IMR-90 (cell line): Measurements from ENCODE around the gene CGGBP1. TPM values are rescaled to one million over a fixed set of nuclear protein-coding genes. Genes with fewer than 3 reads are reported as not detected.

ENCODE experiments used
- ATAC-seq: fragments of 200-7000 bp; cut with Tn5 transposase; 2 replicates; pipeline ENCODE4 v1.9.1; 2020; ENCODE audit warnings: low read depth, mild to moderate bottlenecking, moderate library complexity
- BruUV-seq: library from RNA; stranded (reverse); fragments of 400-500 nt; replicated peaks from 2 replicates; lab custom pipeline; 2021; lab: Mats Ljungman, UMichigan
- CTCF ChIA-PET: fragments of 300-600 bp; formaldehyde crosslinking; extraction: SDS; loops from one replicate; lab custom pipeline; 2021; ENCODE audit warnings: antibody characterized with exemption; lab: Yijun Ruan, JAX
- POLR2A ChIA-PET: fragments of 300-600 bp; sonication (Branson Sonifier 250); formaldehyde crosslinking; loops from one replicate; lab custom pipeline; 2022; ENCODE audit warnings: antibody characterized with exemption; ENCODE audit not compliant: unreplicated experiment; lab: Charles Lee
- DNase-seq: peaks from one replicate; pipeline ENCODE4 v3.0.0; 2013
- H2AFZ ChIP-seq: replicated peaks from 2 replicates; pipeline ENCODE3; 2013; ENCODE audit warnings: low read length, mild to moderate bottlenecking; ENCODE audit not compliant: poor library complexity
- H2AK5ac ChIP-seq: 2 replicates; pipeline ENCODE4 v1.6.1; 2013; ENCODE audit warnings: low read depth, low read length, inconsistent platforms
- H2AK9ac ChIP-seq: replicated peaks from 2 replicates; pipeline ENCODE3; 2013; ENCODE audit warnings: mild to moderate bottlenecking, low read depth, low read length, moderate library complexity; ENCODE audit not compliant: poor library complexity
- H2BK120ac ChIP-seq: 2 replicates; pipeline ENCODE4 v1.6.1; 2013; ENCODE audit warnings: low read depth, low read length, inconsistent platforms
- H2BK15ac ChIP-seq: 3 replicates; pipeline ENCODE4 v1.6.1; 2013; ENCODE audit warnings: low read depth, low read length, inconsistent platforms
- H2BK20ac ChIP-seq: 2 replicates; pipeline ENCODE4 v1.6.1; 2013; ENCODE audit warnings: low read depth, mild to moderate bottlenecking, inconsistent platforms, low read length, moderate library complexity
- H2BK5ac ChIP-seq: 2 replicates; pipeline ENCODE4 v1.6.1; 2013; ENCODE audit warnings: mild to moderate bottlenecking, low read depth, low read length, inconsistent platforms; ENCODE audit not compliant: poor library complexity, severe bottlenecking
- H3K14ac ChIP-seq: replicated peaks from 2 replicates; pipeline ENCODE4 v1.6.1; 2013; ENCODE audit warnings: low read depth, low read length, inconsistent platforms
- H3K18ac ChIP-seq: 2 replicates; pipeline ENCODE4 v1.6.1; 2013; ENCODE audit warnings: low read depth, low read length, control low read depth
- H3K23ac ChIP-seq: 2 replicates; pipeline ENCODE4 v1.6.1; 2013; ENCODE audit warnings: low read depth, low read length, inconsistent platforms
- H3K27ac ChIP-seq: 2 replicates; pipeline ENCODE4 v1.5.1; 2013; ENCODE audit warnings: mild to moderate bottlenecking, control low read depth, low read length; ENCODE audit not compliant: insufficient read depth
- H3K27me3 ChIP-seq: 2 replicates; pipeline ENCODE4 v1.6.1; 2013; ENCODE audit warnings: low read length; ENCODE audit not compliant: control insufficient read depth, insufficient read depth
- H3K36me3 ChIP-seq: 2 replicates; pipeline ENCODE4 v1.6.1; 2013; ENCODE audit warnings: low read length, mixed read lengths; ENCODE audit not compliant: control insufficient read depth, insufficient read depth
- H3K4ac ChIP-seq: 2 replicates; pipeline ENCODE4 v1.6.1; 2013; ENCODE audit warnings: low read depth, low read length, inconsistent platforms
- H3K4me1 ChIP-seq: 2 replicates; pipeline ENCODE4 v1.6.1; 2013; ENCODE audit warnings: low read length, mixed read lengths; ENCODE audit not compliant: control insufficient read depth, insufficient read depth
- H3K4me2 ChIP-seq: 2 replicates; pipeline ENCODE4 v1.6.1; 2013; ENCODE audit warnings: low read depth, mild to moderate bottlenecking, control low read depth, low read length, moderate library complexity
- H3K4me3 ChIP-seq: 2 replicates; pipeline ENCODE4 v1.5.1; 2013; ENCODE audit warnings: low read depth, mild to moderate bottlenecking, control low read depth, low read length, moderate library complexity; ENCODE audit not compliant: insufficient read depth
- H3K56ac ChIP-seq: 2 replicates; pipeline ENCODE4 v1.6.1; 2013; ENCODE audit warnings: low read length, inconsistent platforms; ENCODE audit not compliant: insufficient read depth; ENCODE audit errors: extremely low read depth
- H3K79me1 ChIP-seq, 2 experiments: 2 replicates each; pipeline ENCODE4 v1.6.1; 2013; ENCODE audit warnings: low read length in 2 of 2, inconsistent platforms in 1 of 2, low read depth in 1 of 2
- H3K9ac ChIP-seq: 2 replicates; pipeline ENCODE4 v1.6.1; 2013; ENCODE audit warnings: low read depth, low read length, control low read depth
- H3K9me1 ChIP-seq: 2 replicates; pipeline ENCODE4 v1.6.1; 2013; ENCODE audit warnings: low read length, inconsistent platforms; ENCODE audit not compliant: insufficient read depth
- H3K9me3 ChIP-seq: 2 replicates; pipeline ENCODE4 v1.6.1; 2013; ENCODE audit warnings: low read length; ENCODE audit not compliant: control insufficient read depth, insufficient read depth
- H4K20me1 ChIP-seq: 2 replicates; pipeline ENCODE4 v1.6.1; 2013; ENCODE audit warnings: low read length, inconsistent platforms; ENCODE audit not compliant: insufficient read depth
- H4K5ac ChIP-seq: 2 replicates; pipeline ENCODE4 v1.6.1; 2013; ENCODE audit warnings: mild to moderate bottlenecking, low read depth, low read length, control low read depth
- H4K8ac ChIP-seq, 2 experiments: 2 replicates each; pipeline ENCODE4 v1.6.1; 2013; ENCODE audit warnings: low read depth in 2 of 2, low read length in 2 of 2, control low read depth in 1 of 2, inconsistent platforms in 1 of 2
- H4K91ac ChIP-seq: 2 replicates; pipeline ENCODE4 v1.6.1; 2013; ENCODE audit warnings: low read depth, low read length, inconsistent platforms; ENCODE audit not compliant: insufficient read depth
- NFE2L2 ChIP-seq: fragments of 150-350 bp; IDR thresholded peaks from 2 replicates; pipeline ENCODE4 v1.6.1; 2016; ENCODE audit warnings: low read depth, mild to moderate bottlenecking, low read length
- RCOR1 ChIP-seq: IDR thresholded peaks from 2 replicates; pipeline ENCODE4 v1.6.1; 2012; ENCODE audit warnings: mild to moderate bottlenecking, low read length, improper control_type of control experiment; ENCODE audit not compliant: insufficient replicate concordance
- SMC3 ChIP-seq: fragments of 150-350 bp; IDR thresholded peaks from 2 replicates; pipeline ENCODE4 v1.6.1; 2016; ENCODE audit warnings: low read depth, mild to moderate bottlenecking, antibody characterized with exemption, low read length, moderate library complexity
- WGBS, 2 experiments: methylation state at CpG; one replicate each; pipeline versions ENCODE4 v1.1.5 to v1.1.7; 2013; ENCODE audit warnings: missing lambda C conversion rate in 2 of 2; ENCODE audit not compliant: insufficient read length in 1 of 2; ENCODE audit errors: extremely low coverage in 2 of 2; 5-methylcytosine and 5-hydroxymethylcytosine counted together
- dilution Hi-C: fragments of 300-500 bp; cut with HindIII; formaldehyde crosslinking; loops from one replicate; pipeline ENCODE4 v1.14.3; 2018; ENCODE audit warnings: low sequenced_read_pairs; ENCODE audit not compliant: unreplicated experiment
- in situ Hi-C: fragments of 300-500 bp; cut with MboI; formaldehyde crosslinking; loops from 3 replicates; pipeline ENCODE4 v1.14.3; 2019; ENCODE audit warnings: low sequenced_read_pairs, inconsistent platforms, mixed read lengths
- intact Hi-C: fragments of 100-400 bp; cut with micrococcal nuclease; formaldehyde crosslinking; loops from 2 replicates; pipeline ENCODE4 v1.10.0; 2022
- polyA plus RNA-seq, 3 experiments: library from polyadenylated mRNA; depleted of rRNA; stranded (reverse); fragments of >200 nt; gene quantifications; 2 replicates each; pipeline ENCODE4 v1.2.3, GENCODE V29; 2012; ENCODE audit warnings: low replicate concordance in 1 of 3
- total RNA-seq: library from RNA; depleted of rRNA; stranded (reverse); fragments of >200 nt; gene quantifications from 2 replicates; pipeline ENCODE4 v1.2.3, GENCODE V29; 2012
- TF ChIP-seq, protein P1 (sequence below): fragments of 150-350 bp; IDR thresholded peaks from 2 replicates; pipeline ENCODE4 v1.6.1; 2016; ENCODE audit warnings: low read depth, mild to moderate bottlenecking, low read length, moderate library complexity, borderline replicate concordance
- TF ChIP-seq, protein P2 (sequence below): conservative IDR thresholded peaks from 2 replicates; pipeline ENCODE4 v1.5.1; 2012; ENCODE audit warnings: mild to moderate bottlenecking, low read depth, low read length, improper control_type of control experiment

The CGGBP1 gene
- total and polyA plus RNA-seq, 2 of the 4 experiments (the other 2 are of a cell fraction) = 42.1 to 47.7 TPM

DNA sequence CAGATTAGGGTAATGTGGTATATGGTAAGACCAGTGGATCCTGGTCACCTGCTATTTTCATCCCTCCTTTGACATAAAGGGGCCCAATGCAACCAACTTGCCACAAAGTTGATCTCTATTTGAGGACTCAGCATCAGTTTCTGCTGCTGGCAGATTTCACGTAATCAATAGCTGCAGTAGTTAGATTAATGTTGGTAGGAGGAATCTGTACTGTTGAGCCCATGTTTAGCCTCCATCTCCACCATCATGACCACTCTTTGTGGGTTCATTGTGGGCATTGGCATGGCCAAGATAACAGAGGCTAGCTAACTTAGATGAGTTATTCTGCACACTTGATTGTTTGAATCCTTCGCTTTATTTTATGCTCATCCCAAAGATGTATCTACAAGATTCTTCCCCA lies 29.9 kb downstream of the CGGBP1 start:
- BruUV-seq = no TSS peak
- no peak overlapping the region for H4K91ac ChIP-seq
- H3K27me3 ChIP-seq = peaks cover 5% of the 10 kb centered on the region; the same call in 1 of the 2 replicates
- H2AFZ ChIP-seq = no peak overlapping the region
- no peak overlapping the region for H2BK15ac ChIP-seq
- H3K79me1 ChIP-seq = no peaks in the 10 kb centered on the region
- H3K9ac ChIP-seq = no peak overlapping the region
- no peak overlapping the region for H2AK5ac ChIP-seq
- intact Hi-C loops = no loop called here
- H4K5ac ChIP-seq = no peak overlapping the region
- ChIA-PET CTCF (interaction anchor here (0.9 to 1.6 kb wide), 3 partner anchors 26 to 84 kb away, joined by 3 to 4 read pairs (median 3); no protein-coding TSS in a partner anchor), POLR2A (no interaction called here)
- H3K27ac ChIP-seq = no peak overlapping the region
- H3K4me2 ChIP-seq = no peak overlapping the region
- no peak overlapping the region for H3K23ac ChIP-seq
- DNase-seq (no peak), ATAC-seq (no peak)
- H2AK9ac ChIP-seq = no peak overlapping the region
- H2BK5ac ChIP-seq = no peak overlapping the region
- no peaks in the 10 kb centered on the region for H4K20me1 ChIP-seq
- H2BK20ac ChIP-seq = no peak overlapping the region
- H4K8ac ChIP-seq = no peak overlapping the region
- in situ Hi-C loops = no loop called here
- dilution Hi-C loops = no loop called here
- H3K4ac ChIP-seq = no peak overlapping the region
- no peak overlapping the region for H3K18ac ChIP-seq
- H3K9me3 ChIP-seq = 0 out of 2 replicates have a peak, but pooled peaks cover 3% of the 10 kb centered on the region
- no peaks in the 10 kb centered on the region; the same call in 1 of the 2 replicates for H3K4me1 ChIP-seq
- no peaks in the 10 kb centered on the region for H3K9me1 ChIP-seq
- no CpG with 5 or more reads among the region's 2 CpGs for WGBS, 2 experiments
- no peak overlapping the region for H3K14ac ChIP-seq
- TF ChIP-seq SMC3 (no peak), RCOR1 (no peak), NFE2L2 (no peak)
- TF ChIP-seq, protein P1, sequence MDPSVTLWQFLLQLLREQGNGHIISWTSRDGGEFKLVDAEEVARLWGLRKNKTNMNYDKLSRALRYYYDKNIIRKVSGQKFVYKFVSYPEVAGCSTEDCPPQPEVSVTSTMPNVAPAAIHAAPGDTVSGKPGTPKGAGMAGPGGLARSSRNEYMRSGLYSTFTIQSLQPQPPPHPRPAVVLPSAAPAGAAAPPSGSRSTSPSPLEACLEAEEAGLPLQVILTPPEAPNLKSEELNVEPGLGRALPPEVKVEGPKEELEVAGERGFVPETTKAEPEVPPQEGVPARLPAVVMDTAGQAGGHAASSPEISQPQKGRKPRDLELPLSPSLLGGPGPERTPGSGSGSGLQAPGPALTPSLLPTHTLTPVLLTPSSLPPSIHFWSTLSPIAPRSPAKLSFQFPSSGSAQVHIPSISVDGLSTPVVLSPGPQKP = no peak
- TF ChIP-seq, protein P2, sequence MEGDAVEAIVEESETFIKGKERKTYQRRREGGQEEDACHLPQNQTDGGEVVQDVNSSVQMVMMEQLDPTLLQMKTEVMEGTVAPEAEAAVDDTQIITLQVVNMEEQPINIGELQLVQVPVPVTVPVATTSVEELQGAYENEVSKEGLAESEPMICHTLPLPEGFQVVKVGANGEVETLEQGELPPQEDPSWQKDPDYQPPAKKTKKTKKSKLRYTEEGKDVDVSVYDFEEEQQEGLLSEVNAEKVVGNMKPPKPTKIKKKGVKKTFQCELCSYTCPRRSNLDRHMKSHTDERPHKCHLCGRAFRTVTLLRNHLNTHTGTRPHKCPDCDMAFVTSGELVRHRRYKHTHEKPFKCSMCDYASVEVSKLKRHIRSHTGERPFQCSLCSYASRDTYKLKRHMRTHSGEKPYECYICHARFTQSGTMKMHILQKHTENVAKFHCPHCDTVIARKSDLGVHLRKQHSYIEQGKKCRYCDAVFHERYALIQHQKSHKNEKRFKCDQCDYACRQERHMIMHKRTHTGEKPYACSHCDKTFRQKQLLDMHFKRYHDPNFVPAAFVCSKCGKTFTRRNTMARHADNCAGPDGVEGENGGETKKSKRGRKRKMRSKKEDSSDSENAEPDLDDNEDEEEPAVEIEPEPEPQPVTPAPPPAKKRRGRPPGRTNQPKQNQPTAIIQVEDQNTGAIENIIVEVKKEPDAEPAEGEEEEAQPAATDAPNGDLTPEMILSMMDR = no peak
- no peak overlapping the region for H3K56ac ChIP-seq
- no peaks in the 10 kb centered on the region for H3K36me3 ChIP-seq
- H2BK120ac ChIP-seq = no peak overlapping the region
- no peak overlapping the region for H3K4me3 ChIP-seq
